ENCODE results near the gene FER.

Gene FER

GRCh38 chr5:108900668-108901067 lies 153.0 kb downstream of the FER start:
- no peak for TF ChIP-seq CTCF (IDR thresholded peaks at IDR 0.05; ENCODE audit: low read depth, low read length, missing control alignments)
- no peak overlapping the region for H3K4me3 ChIP-seq (ENCODE audit: low read depth, low read length)
- DNase-seq (ENCODE audit: low read depth), result no peak

GRCh38 chr5:108905805-108906204 lies 158.1 kb downstream of the FER start:
- DNase-seq (ENCODE audit: low read depth), result no peak
- H3K4me3 ChIP-seq (ENCODE audit: low read depth, low read length), result no peak overlapping the region
- TF ChIP-seq CTCF (IDR thresholded peaks at IDR 0.05; ENCODE audit: low read depth, low read length, missing control alignments), result no peak

- DNase-seq (ENCODE audit: low read depth), result no peak
- TF ChIP-seq CTCF (IDR thresholded peaks at IDR 0.05; ENCODE audit: low read depth, low read length, missing control alignments), result no peak
- H3K4me3 ChIP-seq (ENCODE audit: low read depth, low read length), result no peak overlapping the region
Observed at GRCh38 chr5:108910627-108911026, 162.9 kb downstream of the FER start.

GRCh38 chr5:108911055-108911454 lies 163.4 kb downstream of the FER start:
- TF ChIP-seq CTCF (IDR thresholded peaks at IDR 0.05; ENCODE audit: low read depth, low read length, missing control alignments), result no peak
- no peak for DNase-seq (ENCODE audit: low read depth)
- H3K4me3 ChIP-seq (ENCODE audit: low read depth, low read length), result no peak overlapping the region

- H3K4me3 ChIP-seq (ENCODE audit: low read depth, low read length), result no peak overlapping the region
- no peak for TF ChIP-seq CTCF (IDR thresholded peaks at IDR 0.05; ENCODE audit: low read depth, low read length, missing control alignments)
Observed at GRCh38 chr5:108917596-108917995, 169.9 kb downstream of the FER start.

GRCh38 chr5:108919591-108920326 lies 172.1 kb downstream of the FER start:
- DNase-seq (ENCODE audit: low read depth), result no peak
- TF ChIP-seq CTCF (IDR thresholded peaks at IDR 0.05; ENCODE audit: low read depth, low read length, missing control alignments), result no peak
- H3K4me3 ChIP-seq (ENCODE audit: low read depth, low read length), result no peak overlapping the region

More at GRCh38 chr5:108917596-108917995, 169.9 kb downstream of the FER start:
- DNase-seq (ENCODE audit: low read depth), result no peak

- TF ChIP-seq CTCF (IDR thresholded peaks at IDR 0.05; ENCODE audit: low read depth, low read length, missing control alignments), result peak; percentile 18
- no peak overlapping the region for H3K4me3 ChIP-seq (ENCODE audit: low read depth, low read length)
- no peak for DNase-seq (ENCODE audit: low read depth)
Observed at GRCh38 chr5:108924457-108924961, 176.8 kb downstream of the FER start.
